Stimulated activated CD8-positive, alpha-beta memory T cell treated with anti-CD3 and anti-CD28 coated beads, Interleukin-15, amount 100 ng/mL, for 1 hour (primary cell): ENCODE results near the gene CD40.

ENCODE experiments used
- DNase-seq: peaks from one replicate; pipeline ENCODE4 v3.0.0-alpha.2; 2020; ENCODE audit warnings: low read depth

CD40 gene

GRCh38 chr20:46150943-46151342 lies 32.8 kb downstream of the CD40 start:
- no peak for DNase-seq

GRCh38 chr20:46151936-46152335 lies 33.8 kb downstream of the CD40 start:
- no peak for DNase-seq

GRCh38 chr20:46152824-46153586 lies 34.9 kb downstream of the CD40 start:
- no peak for DNase-seq

GRCh38 chr20:46154305-46154704 lies 36.2 kb downstream of the CD40 start:
- no peak for DNase-seq

GRCh38 chr20:46154796-46155195 lies 36.7 kb downstream of the CD40 start:
- no peak for DNase-seq

- no peak for DNase-seq
Observed at GRCh38 chr20:46156065-46156464, 38.0 kb downstream of the CD40 start.

- DNase-seq, result no peak
Observed at GRCh38 chr20:46157076-46157592, 39.0 kb downstream of the CD40 start.

GRCh38 chr20:46157625-46158024 lies 39.5 kb downstream of the CD40 start:
- no peak for DNase-seq

GRCh38 chr20:46158476-46158987 lies 40.4 kb downstream of the CD40 start:
- DNase-seq, result no peak

GRCh38 chr20:46159101-46159897 lies 41.2 kb downstream of the CD40 start:
- DNase-seq, result no peak

- no peak for DNase-seq
Observed at GRCh38 chr20:46160661-46161060, 42.5 kb downstream of the CD40 start.

GRCh38 chr20:46161921-46162320 lies 43.8 kb downstream of the CD40 start:
- no peak for DNase-seq

- DNase-seq, result no peak
Observed at GRCh38 chr20:46164254-46164653, 46.1 kb downstream of the CD40 start.

GRCh38 chr20:46167080-46167479 lies 49.0 kb downstream of the CD40 start:
- no peak for DNase-seq

- DNase-seq, result no peak
Observed at GRCh38 chr20:46168438-46168837, 50.3 kb downstream of the CD40 start.

GRCh38 chr20:46169245-46170171 lies 51.4 kb downstream of the CD40 start:
- no peak for DNase-seq

- DNase-seq, result no peak
Observed at GRCh38 chr20:46171476-46171875, 53.4 kb downstream of the CD40 start.

- no peak for DNase-seq
Observed at GRCh38 chr20:46171909-46172308, 53.8 kb downstream of the CD40 start.

GRCh38 chr20:46172455-46172854 lies 54.3 kb downstream of the CD40 start:
- no peak for DNase-seq

GRCh38 chr20:46172961-46173536 lies 54.9 kb downstream of the CD40 start:
- DNase-seq, result no peak

- no peak for DNase-seq
Observed at GRCh38 chr20:46173652-46174468, 55.7 kb downstream of the CD40 start.
